ENCODE results near the gene RHOBTB3. TPM values are rescaled to one million over a fixed set of nuclear protein-coding genes. Genes with fewer than 3 reads are reported as not detected.

The RHOBTB3 gene
- total and polyA plus RNA-seq, 9 donors, result 52.8 to 221 (median 180) TPM

GRCh38 chr5:95743877-95744276 lies 12.7 kb downstream of the RHOBTB3 start:
- Histone ChIP-seq H3K27me3 (no peaks in the 10 kb centered on the region), H3K27ac (no peak overlapping the region), H3K4me1 (ENCODE audit: insufficient read depth) (peaks cover 10% of the 10 kb centered on the region), H3K9me3 (no peaks in the 10 kb centered on the region), H3K36me3 (no peaks in the 10 kb centered on the region), H3K4me3 (no peak overlapping the region)
- intact Hi-C loops (cut with DNase I), result no loop called here
- WGBS, 3 donors, result 90 to 95% (median 91%) methylated on average over 1 of the region's 1 CpG
- DNase-seq, result no peak
- TF ChIP-seq CTCF (IDR thresholded peaks at IDR 0.05) (no peak), POLR2A (IDR thresholded peaks at IDR 0.05) (no peak), EP300 (IDR thresholded peaks at IDR 0.05) (no peak)

GRCh38 chr5:95746194-95746593 lies 15.1 kb downstream of the RHOBTB3 start:
- H3K27ac ChIP-seq, result no peak overlapping the region
- intact Hi-C loops (cut with DNase I), result no loop called here
- TF ChIP-seq CTCF (IDR thresholded peaks at IDR 0.05) (no peak), POLR2A (IDR thresholded peaks at IDR 0.05) (no peak), EP300 (IDR thresholded peaks at IDR 0.05) (no peak)
- no peaks in the 10 kb centered on the region for H3K9me3 ChIP-seq
- H3K27me3 ChIP-seq, result no peaks in the 10 kb centered on the region
- H3K36me3 ChIP-seq, result no peaks in the 10 kb centered on the region
- no peak for DNase-seq
- H3K4me1 ChIP-seq (ENCODE audit: insufficient read depth), result peaks cover 10% of the 10 kb centered on the region
- no peak overlapping the region for H3K4me3 ChIP-seq

- Histone ChIP-seq H3K27ac (no peak overlapping the region), H3K4me1 (ENCODE audit: insufficient read depth) (peaks cover 10% of the 10 kb centered on the region), H3K36me3 (no peaks in the 10 kb centered on the region), H3K4me3 (no peak overlapping the region), H3K27me3 (no peaks in the 10 kb centered on the region), H3K9me3 (no peaks in the 10 kb centered on the region)
- DNase-seq, result no peak
- intact Hi-C loops (cut with DNase I), result no loop called here
- 77 to 81% (median 78%) methylated on average over 8 of the region's 8 CpGs for WGBS, 3 donors
- TF ChIP-seq EP300 (IDR thresholded peaks at IDR 0.05), result no peak
- no peak for TF ChIP-seq CTCF (IDR thresholded peaks at IDR 0.05)
- no peak for TF ChIP-seq POLR2A (IDR thresholded peaks at IDR 0.05)
These were observed 15.9 kb downstream of the RHOBTB3 start for GRCh38 chr5:95746722-95747679.

GRCh38 chr5:95748133-95748532 lies 17.0 kb downstream of the RHOBTB3 start:
- Histone ChIP-seq H3K27ac (no peak overlapping the region), H3K36me3 (no peaks in the 10 kb centered on the region), H3K4me3 (no peak overlapping the region), H3K4me1 (ENCODE audit: insufficient read depth) (peaks cover 9% of the 10 kb centered on the region), H3K27me3 (no peaks in the 10 kb centered on the region), H3K9me3 (no peaks in the 10 kb centered on the region)
- intact Hi-C loops (cut with DNase I), result no loop called here
- TF ChIP-seq CTCF (IDR thresholded peaks at IDR 0.05) (no peak), POLR2A (IDR thresholded peaks at IDR 0.05) (no peak), EP300 (IDR thresholded peaks at IDR 0.05) (no peak)
- no peak for DNase-seq
- 42 to 57% (median 48%) methylated on average over 2 of the region's 2 CpGs for WGBS, 3 donors
